ENCODE data around the gene BAG1. TPM values are rescaled to one million over a fixed set of nuclear protein-coding genes. Genes with fewer than 3 reads are reported as not detected.

Gene BAG1
- total RNA-seq, 3 donors from 2014 or later (not counting 1 experiment from before 2014, with no cell fraction given), result 83.4 to 102 (median 93.4) TPM

DNA sequence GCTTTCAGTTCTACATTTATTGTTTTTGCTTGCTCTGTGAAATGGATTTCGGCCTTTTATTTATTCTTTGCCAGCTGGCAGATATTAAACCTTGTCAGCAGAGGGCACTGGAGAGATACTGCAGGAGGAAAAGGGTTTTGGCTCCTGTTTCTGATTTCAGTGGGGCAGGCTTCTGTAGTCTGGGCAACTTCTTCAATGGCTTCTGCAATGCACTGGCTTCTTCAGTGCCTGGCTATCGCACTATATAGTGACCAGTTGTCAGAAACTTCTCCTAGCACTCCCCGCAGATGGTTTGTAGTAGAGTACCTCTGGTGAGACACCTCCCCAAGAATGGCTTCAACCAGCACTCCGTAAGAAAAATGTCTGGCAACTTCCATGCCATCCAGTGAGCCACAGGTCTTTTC lies 22.6 kb upstream of the BAG1 start:
- intact Hi-C loops (cut with micrococcal nuclease), result loop anchor here (1.0 kb wide), 1 partner anchor 179 kb away; no protein-coding TSS in a partner anchor
- TF ChIP-seq, protein P1, sequence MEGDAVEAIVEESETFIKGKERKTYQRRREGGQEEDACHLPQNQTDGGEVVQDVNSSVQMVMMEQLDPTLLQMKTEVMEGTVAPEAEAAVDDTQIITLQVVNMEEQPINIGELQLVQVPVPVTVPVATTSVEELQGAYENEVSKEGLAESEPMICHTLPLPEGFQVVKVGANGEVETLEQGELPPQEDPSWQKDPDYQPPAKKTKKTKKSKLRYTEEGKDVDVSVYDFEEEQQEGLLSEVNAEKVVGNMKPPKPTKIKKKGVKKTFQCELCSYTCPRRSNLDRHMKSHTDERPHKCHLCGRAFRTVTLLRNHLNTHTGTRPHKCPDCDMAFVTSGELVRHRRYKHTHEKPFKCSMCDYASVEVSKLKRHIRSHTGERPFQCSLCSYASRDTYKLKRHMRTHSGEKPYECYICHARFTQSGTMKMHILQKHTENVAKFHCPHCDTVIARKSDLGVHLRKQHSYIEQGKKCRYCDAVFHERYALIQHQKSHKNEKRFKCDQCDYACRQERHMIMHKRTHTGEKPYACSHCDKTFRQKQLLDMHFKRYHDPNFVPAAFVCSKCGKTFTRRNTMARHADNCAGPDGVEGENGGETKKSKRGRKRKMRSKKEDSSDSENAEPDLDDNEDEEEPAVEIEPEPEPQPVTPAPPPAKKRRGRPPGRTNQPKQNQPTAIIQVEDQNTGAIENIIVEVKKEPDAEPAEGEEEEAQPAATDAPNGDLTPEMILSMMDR (IDR thresholded peaks at IDR 0.05), result peak; percentile 62
- no peaks in the 10 kb centered on the region for H3K36me3 Mint-ChIP-seq
- no peak overlapping the region for H3K27ac ChIP-seq (ENCODE audit: low read length)
- DNase-seq (peak in 1 of 2 donors; percentile 83), ATAC-seq (no peak)
- H3K4me1 ChIP-seq (ENCODE audit: control insufficient read depth, insufficient read depth, low read length), result peaks cover 26% of the 10 kb centered on the region
- no peaks in the 10 kb centered on the region for H3K9me3 Mint-ChIP-seq
- H3K4me3 ChIP-seq (ENCODE audit: low read length), result no peak overlapping the region
- peaks cover 9% of the 10 kb centered on the region for H3K36me3 ChIP-seq (ENCODE audit: control insufficient read depth, insufficient read depth, low read length)
- no peaks in the 10 kb centered on the region for H3K9me3 ChIP-seq (ENCODE audit: control insufficient read depth, insufficient read depth, low read length)
- H3K4me1 Mint-ChIP-seq, result peaks cover 17 to 18% of the 10 kb centered on the region in 2 donors
- H3K4me3 Mint-ChIP-seq, result no peak overlapping the region
- WGBS (ENCODE audit: insufficient coverage), result 64% methylated on average over 4 of the region's 4 CpGs
- H3K27me3 Mint-ChIP-seq (ENCODE audit: low read depth in 2 of 2), result peaks cover 0 to 3% of the 10 kb centered on the region in 2 donors
- H3K27me3 ChIP-seq (ENCODE audit: control insufficient read depth, insufficient read depth, low read length), result no peaks in the 10 kb centered on the region
- peak overlapping the region; percentile 44 to 61 for H3K27ac Mint-ChIP-seq

DNA sequence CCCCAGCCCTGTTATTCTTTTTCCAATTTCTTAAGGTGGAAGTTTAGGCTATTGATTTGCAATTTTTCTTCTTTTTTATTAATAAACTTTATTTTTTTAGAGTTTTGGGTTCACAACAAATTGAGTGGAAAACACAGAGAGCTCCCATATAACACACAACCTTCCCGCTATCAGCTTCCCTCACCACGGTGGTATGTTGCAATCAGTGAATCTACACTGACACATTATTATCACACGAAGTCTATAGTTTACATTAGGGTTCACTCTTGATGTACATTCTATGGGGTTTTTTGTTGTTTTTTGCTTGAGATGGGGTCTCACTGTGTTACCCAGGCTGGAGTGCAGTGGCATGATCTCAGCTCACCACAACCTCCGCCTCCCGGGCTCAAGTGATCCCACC lies 21.0 kb upstream of the BAG1 start:
- peaks cover 0 to 3% of the 10 kb centered on the region in 2 donors for H3K27me3 Mint-ChIP-seq (ENCODE audit: low read depth in 2 of 2)
- Histone ChIP-seq H3K4me1 (ENCODE audit: control insufficient read depth, insufficient read depth, low read length) (peaks cover 12% of the 10 kb centered on the region), H3K36me3 (ENCODE audit: control insufficient read depth, insufficient read depth, low read length) (peaks cover 21% of the 10 kb centered on the region), H3K4me3 (ENCODE audit: low read length) (no peak overlapping the region), H3K27me3 (ENCODE audit: control insufficient read depth, insufficient read depth, low read length) (no peaks in the 10 kb centered on the region), H3K9me3 (ENCODE audit: control insufficient read depth, insufficient read depth, low read length) (no peaks in the 10 kb centered on the region), H3K27ac (ENCODE audit: low read length) (no peak overlapping the region)
- TF ChIP-seq, protein P1 (IDR thresholded peaks at IDR 0.05), result no peak
- ATAC-seq (no peak), DNase-seq (no peak)
- no peaks in the 10 kb centered on the region for H3K9me3 Mint-ChIP-seq
- WGBS (ENCODE audit: insufficient coverage), result 56% methylated on average over 3 of the region's 5 CpGs
- no peak overlapping the region for H3K4me3 Mint-ChIP-seq
- no peaks in the 10 kb centered on the region for H3K36me3 Mint-ChIP-seq
- intact Hi-C loops (cut with micrococcal nuclease), result no loop called here
- no peak overlapping the region for H3K27ac Mint-ChIP-seq
- peaks cover 5 to 6% of the 10 kb centered on the region in 2 donors for H3K4me1 Mint-ChIP-seq

DNA sequence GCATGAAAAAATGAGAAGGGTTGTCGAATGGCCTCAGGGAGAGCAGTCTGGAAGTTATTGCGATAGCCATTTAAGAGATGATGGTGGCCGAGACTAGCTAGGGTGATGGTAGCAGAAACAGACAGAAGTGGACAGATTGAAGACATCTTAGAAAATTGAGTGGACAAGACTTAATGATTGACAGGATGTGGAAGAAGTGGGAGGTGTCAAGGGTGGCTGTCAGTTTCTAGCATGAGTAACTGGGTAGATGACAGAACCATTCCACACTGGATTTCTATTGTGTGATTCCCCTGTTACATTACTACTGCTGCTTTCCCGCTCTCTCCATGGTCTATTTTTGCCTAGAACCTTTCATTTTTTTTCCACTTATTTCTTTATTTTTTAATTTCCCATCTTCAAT lies 13.0 kb upstream of the BAG1 start:
- H3K4me3 Mint-ChIP-seq, result no peak overlapping the region
- no peaks in the 10 kb centered on the region for H3K27me3 Mint-ChIP-seq (ENCODE audit: low read depth in 2 of 2)
- H3K27me3 ChIP-seq (ENCODE audit: control insufficient read depth, insufficient read depth, low read length), result no peaks in the 10 kb centered on the region
- TF ChIP-seq, protein P1 (IDR thresholded peaks at IDR 0.05), result no peak
- H3K9me3 ChIP-seq (ENCODE audit: control insufficient read depth, insufficient read depth, low read length), result no peaks in the 10 kb centered on the region
- WGBS (ENCODE audit: insufficient coverage), result 97% methylated on average over 4 of the region's 4 CpGs
- peaks cover 25% of the 10 kb centered on the region for H3K36me3 Mint-ChIP-seq
- no peaks in the 10 kb centered on the region for H3K4me1 ChIP-seq (ENCODE audit: control insufficient read depth, insufficient read depth, low read length)
- H3K36me3 ChIP-seq (ENCODE audit: control insufficient read depth, insufficient read depth, low read length), result peaks cover 77% of the 10 kb centered on the region
- no peak overlapping the region for H3K4me3 ChIP-seq (ENCODE audit: low read length)
- DNase-seq (no peak), ATAC-seq (no peak)
- intact Hi-C loops (cut with micrococcal nuclease), result no loop called here
- H3K27ac Mint-ChIP-seq, result no peak overlapping the region
- H3K4me1 Mint-ChIP-seq, result peaks cover 0 to 7% of the 10 kb centered on the region in 2 donors
- no peak overlapping the region for H3K27ac ChIP-seq (ENCODE audit: low read length)
- no peaks in the 10 kb centered on the region for H3K9me3 Mint-ChIP-seq

DNA sequence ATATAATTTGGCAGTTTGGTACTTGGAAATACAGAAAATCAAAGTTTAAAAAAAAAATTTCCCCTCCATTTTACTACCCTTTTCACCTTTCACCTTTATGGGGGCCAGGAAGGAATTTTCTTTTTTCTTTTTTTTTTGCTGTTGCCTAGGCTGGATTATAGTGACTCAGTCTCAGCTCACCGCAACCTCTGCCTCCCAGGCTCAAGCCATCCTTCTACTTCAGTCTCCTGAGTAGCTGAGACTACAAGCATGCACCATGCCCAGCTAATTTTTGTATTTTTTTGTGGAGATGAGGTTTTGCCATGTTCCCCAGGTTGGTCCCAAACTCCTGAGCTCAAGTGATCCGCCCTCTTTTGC lies 9.4 kb upstream of the BAG1 start:
- ATAC-seq (no peak), DNase-seq (no peak)
- Mint-ChIP-seq H3K4me3 (no peak overlapping the region), H3K9me3 (no peaks in the 10 kb centered on the region), H3K27me3 (ENCODE audit: low read depth in 2 of 2) (no peaks in the 10 kb centered on the region), H3K27ac (peak overlapping the region in 1 of 2 donors; percentile 46), H3K36me3 (peaks cover 25% of the 10 kb centered on the region), H3K4me1 (peaks cover 0 to 7% of the 10 kb centered on the region in 2 donors)
- Histone ChIP-seq H3K27ac (ENCODE audit: low read length) (no peak overlapping the region), H3K36me3 (ENCODE audit: control insufficient read depth, insufficient read depth, low read length) (peaks cover 69% of the 10 kb centered on the region), H3K4me3 (ENCODE audit: low read length) (no peak overlapping the region), H3K27me3 (ENCODE audit: control insufficient read depth, insufficient read depth, low read length) (no peaks in the 10 kb centered on the region), H3K4me1 (ENCODE audit: control insufficient read depth, insufficient read depth, low read length) (no peaks in the 10 kb centered on the region), H3K9me3 (ENCODE audit: control insufficient read depth, insufficient read depth, low read length) (no peaks in the 10 kb centered on the region)
- intact Hi-C loops (cut with micrococcal nuclease), result no loop called here
- TF ChIP-seq, protein P1 (IDR thresholded peaks at IDR 0.05), result no peak
- 97% methylated on average over 2 of the region's 2 CpGs for WGBS (ENCODE audit: insufficient coverage)
